Retina (tissue), 1 donor: ENCODE data around the gene RAB3IL1.

Experiments
- DNase-seq: peaks from one replicate; pipeline ENCODE4 v3.0.0-alpha.2; 2016

RAB3IL1 gene

GRCh38 chr11:61918938-61919704 lies 1.8 kb upstream of the RAB3IL1 start:
- DNase-seq, result no peak

GRCh38 chr11:61918251-61918937 lies 1.0 kb upstream of the RAB3IL1 start:
- DNase-seq, result no peak

- DNase-seq, result no peak
These were observed 531 bp downstream of the RAB3IL1 start for GRCh38 chr11:61916737-61917333.

GRCh38 chr11:61914471-61915171 lies 2.7 kb downstream of the RAB3IL1 start:
- no peak for DNase-seq

GRCh38 chr11:61913699-61914395 lies 3.5 kb downstream of the RAB3IL1 start:
- DNase-seq, result no peak

- no peak for DNase-seq
These were observed 4.2 kb downstream of the RAB3IL1 start for GRCh38 chr11:61912991-61913698.

GRCh38 chr11:61912530-61912898 lies 4.9 kb downstream of the RAB3IL1 start:
- DNase-seq, result no peak

GRCh38 chr11:61911701-61912529 lies 5.5 kb downstream of the RAB3IL1 start:
- DNase-seq, result no peak

GRCh38 chr11:61911128-61911700 lies 6.2 kb downstream of the RAB3IL1 start:
- no peak for DNase-seq

- no peak for DNase-seq
These were observed 6.9 kb downstream of the RAB3IL1 start for GRCh38 chr11:61910187-61911127.

GRCh38 chr11:61908730-61909316 lies 8.5 kb downstream of the RAB3IL1 start:
- no peak for DNase-seq

GRCh38 chr11:61907871-61908729 lies 9.3 kb downstream of the RAB3IL1 start:
- DNase-seq, result no peak

GRCh38 chr11:61907282-61907681 lies 10.1 kb downstream of the RAB3IL1 start:
- DNase-seq, result no peak

GRCh38 chr11:61906522-61906909 lies 10.8 kb downstream of the RAB3IL1 start:
- no peak for DNase-seq

GRCh38 chr11:61905801-61906521 lies 11.4 kb downstream of the RAB3IL1 start:
- DNase-seq, result no peak

- no peak for DNase-seq
These were observed 12.2 kb downstream of the RAB3IL1 start for GRCh38 chr11:61905067-61905696.

- DNase-seq, result peak; percentile 60
These were observed 12.8 kb downstream of the RAB3IL1 start for GRCh38 chr11:61904539-61905048.
